K562 (cell line): ENCODE results near the gene VSTM5.

Experiments used
- DNMT1 ChIP-seq: fragments of 450-650 bp; IDR thresholded peaks from 2 replicates; pipeline ENCODE4 v1.6.1; 2016; ENCODE audit warnings: antibody characterized with exemption, mild to moderate bottlenecking
- JUND ChIP-seq, 2 experiments: IDR thresholded peaks; 2 replicates in 1 of 2; 3 replicates in 1 of 2; pipeline ENCODE4 v1.6.1; 2011; ENCODE audit warnings: borderline replicate concordance in 2 of 2, low read depth in 2 of 2, low read length in 2 of 2, improper control_type of control experiment in 1 of 2, missing biosample characterization in 1 of 2, missing genetic modification characterization in 1 of 2, missing genetic modification reagents in 1 of 2
- PHF21A ChIP-seq: fragments of 450-650 bp; IDR thresholded peaks from 2 replicates; pipeline ENCODE4 v1.6.1; 2017; ENCODE audit warnings: low read depth, borderline replicate concordance
- POLR2A ChIP-seq: fragments of 450-650 bp; conservative IDR thresholded peaks from 2 replicates; pipeline ENCODE4 v1.6.1; 2016
- POLR2AphosphoS5 ChIP-seq: IDR thresholded peaks from 2 replicates; pipeline ENCODE4 v1.6.1; 2011; ENCODE audit warnings: mild to moderate bottlenecking, low read depth, low read length, moderate library complexity; ENCODE audit not compliant: control insufficient read depth, insufficient read depth
- RAD21 ChIP-seq, 2 experiments: fragments of 250-450 bp in 1 of 2; fragments of 450-650 bp in 1 of 2; sonication (Bioruptor Pico) in 1 of 2; formaldehyde crosslinking in 1 of 2; IDR thresholded peaks in 1 of 2; conservative IDR thresholded peaks in 1 of 2; 2 replicates each; pipeline versions ENCODE4 v1.4.0 to v1.8.0; 2020 to 2022; ENCODE audit warnings: mild to moderate bottlenecking in 2 of 2, moderate library complexity in 1 of 2
- YY1 ChIP-seq, 3 experiments: IDR thresholded peaks; 2 replicates each; pipeline ENCODE4 v1.6.1; 2011; ENCODE audit warnings: low read length in 2 of 3, mild to moderate bottlenecking in 2 of 3, moderate library complexity in 2 of 3, borderline replicate concordance in 1 of 3, control low read depth in 1 of 3, low read depth in 1 of 3; ENCODE audit not compliant: insufficient read depth in 3 of 3, insufficient replicate concordance in 2 of 3, control insufficient read depth in 1 of 3, insufficient read length in 1 of 3; ENCODE audit errors: extremely low read depth in 1 of 3
- ZBTB1 ChIP-seq: sonication (generic); formaldehyde crosslinking; IDR thresholded peaks from 2 replicates; pipeline ENCODE4 v1.8.1; 2023; ENCODE audit warnings: missing genetic modification reagents, low read depth, mild to moderate bottlenecking, borderline replicate concordance

DNA sequence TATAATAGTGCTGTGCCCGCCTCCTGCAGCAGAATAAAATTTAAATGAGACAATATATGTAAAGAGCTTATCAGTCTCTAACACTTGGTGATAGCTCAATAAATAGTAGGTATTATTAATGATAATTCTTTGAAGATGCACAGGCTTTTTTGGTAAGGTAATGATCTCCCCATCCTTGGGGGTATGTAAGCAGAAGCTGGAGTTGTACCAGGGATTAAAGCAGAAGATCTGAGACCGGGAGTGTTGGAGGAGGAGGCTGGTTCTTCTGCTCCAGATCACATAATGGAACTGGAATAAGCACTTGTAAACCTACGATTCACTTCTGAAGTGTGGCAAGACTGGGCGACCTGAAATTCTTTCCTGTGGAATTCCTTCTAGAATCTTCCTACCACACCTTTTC, 8.4 kb downstream of the VSTM5 start:
- TF ChIP-seq RAD21 (CRISPR knock-in tag; conservative IDR thresholded peaks at IDR 0.05 in 1 of 2, IDR thresholded peaks at IDR 0.05 in 1 of 2) (no peak), PHF21A (no peak), ZBTB1 (CRISPR knock-in tag) (no peak), JUND (IDR thresholded peaks at IDR 0.05; ENCODE audit: borderline replicate concordance, low read depth, low read length) (no peak), JUND (tag; IDR thresholded peaks at IDR 0.05; ENCODE audit: borderline replicate concordance, low read depth, low read length) (no peak), POLR2A (no peak), DNMT1 (no peak), YY1 (IDR thresholded peaks at IDR 0.05; ENCODE audit: borderline replicate concordance in 1 of 3, control insufficient read depth in 1 of 3, extremely low read depth in 1 of 3, insufficient read depth in 3 of 3, insufficient read length in 1 of 3, insufficient replicate concordance in 2 of 3, low read depth in 1 of 3, low read length in 2 of 3) (no peak), POLR2AphosphoS5 (no peak)
